HG02970 (cell line): Measurements from ENCODE around the gene FCRLB.
"Not testable (repeated sequence)": the region's sequence is repeated elsewhere in the genome, so short reads cannot be mapped to it uniquely, and the experiment has no call there.

Experiments
- ATAC-seq: cut with Tn5 transposase; IDR thresholded peaks from one replicate; pipeline ENCODE4 v1.9.1; 2021; ENCODE audit warnings: mild to moderate bottlenecking, moderate library complexity, moderate number of reproducible peaks; ENCODE audit not compliant: unreplicated experiment, low FRiP score

Gene FCRLB

GRCh38 chr1:161718559-161719324, 2.6 kb upstream of the FCRLB start:
- no peak for ATAC-seq

DNA sequence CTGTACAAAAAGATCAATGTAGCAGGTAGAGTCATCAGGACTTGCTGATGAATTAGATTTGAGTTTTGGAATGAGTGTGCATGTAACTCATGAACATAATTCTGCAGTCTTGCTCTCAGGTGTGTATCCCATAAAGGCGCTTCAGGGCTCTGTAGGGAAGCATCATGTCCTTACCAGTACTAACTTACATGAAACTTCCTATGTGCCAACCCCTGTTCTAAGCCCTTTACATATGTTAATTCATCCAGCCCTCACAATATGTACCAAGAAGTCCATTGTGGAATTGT, 2.1 kb upstream of the FCRLB start:
- ATAC-seq, result no peak

- no peak for ATAC-seq
These were observed 922 bp upstream of the FCRLB start for GRCh38 chr1:161720422-161720821.

GRCh38 chr1:161721738-161722343, 497 bp downstream of the FCRLB start:
- ATAC-seq, result no peak

DNA sequence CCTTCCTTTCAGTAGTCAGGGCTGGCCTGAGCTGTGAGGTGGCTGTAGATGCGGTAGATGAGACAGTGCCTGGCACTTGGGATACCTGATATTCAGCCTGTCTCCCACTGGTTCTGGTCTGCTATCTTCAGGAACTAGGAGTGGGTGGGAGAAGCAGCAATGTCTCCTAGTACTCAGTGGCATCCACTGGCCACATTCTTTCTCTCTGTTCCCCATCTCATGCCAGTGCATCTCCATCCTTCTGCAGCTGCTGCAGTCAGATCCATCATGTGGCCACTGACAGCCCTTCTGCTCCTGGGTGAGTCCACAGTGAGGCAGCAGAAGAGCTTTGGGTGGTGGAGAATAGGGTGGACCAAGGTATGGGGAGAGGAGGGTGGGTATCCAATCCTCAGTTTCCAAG, 1.1 kb downstream of the FCRLB start:
- ATAC-seq, result no peak

DNA sequence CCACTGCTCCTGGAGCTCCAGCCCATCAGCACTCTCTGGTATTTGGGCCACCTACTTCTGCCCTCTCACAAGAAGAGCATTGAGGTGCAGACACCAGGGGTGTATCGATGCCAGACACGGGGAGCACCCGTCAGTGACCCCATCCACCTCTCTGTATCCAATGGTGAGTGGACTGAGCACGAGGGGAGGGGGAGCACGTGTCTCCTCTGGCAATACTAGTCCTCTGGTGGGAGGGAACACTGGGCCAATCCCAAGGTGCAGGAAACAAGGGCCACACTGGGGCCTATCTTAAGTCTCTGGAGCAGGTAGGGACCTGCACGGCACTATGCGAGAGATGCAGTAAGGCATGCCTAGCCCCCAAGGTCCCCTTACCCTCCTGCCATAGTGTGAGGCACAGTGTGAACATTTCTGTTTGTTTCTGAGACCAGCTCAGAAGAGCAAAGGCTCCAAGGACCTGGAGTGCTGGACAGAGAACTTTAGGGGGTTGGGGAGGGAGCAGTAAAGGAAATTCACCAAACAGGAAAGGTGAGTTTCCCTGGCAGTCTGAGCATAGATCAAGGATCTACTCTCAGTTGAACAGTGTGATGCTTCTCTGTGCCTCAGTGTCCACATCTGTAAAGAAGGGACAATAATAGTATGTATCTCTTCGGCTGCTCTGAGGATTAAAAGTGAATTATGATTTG, 2.3 kb downstream of the FCRLB start:
- ATAC-seq, result no peak

GRCh38 chr1:161725258-161725907, 4.0 kb downstream of the FCRLB start:
- ATAC-seq, result not testable (repeated sequence)

- ATAC-seq, result no peak
These were observed 4.6 kb downstream of the FCRLB start for GRCh38 chr1:161725908-161726472.

GRCh38 chr1:161726473-161727255, 5.3 kb downstream of the FCRLB start:
- peak; percentile 55 for ATAC-seq

DNA sequence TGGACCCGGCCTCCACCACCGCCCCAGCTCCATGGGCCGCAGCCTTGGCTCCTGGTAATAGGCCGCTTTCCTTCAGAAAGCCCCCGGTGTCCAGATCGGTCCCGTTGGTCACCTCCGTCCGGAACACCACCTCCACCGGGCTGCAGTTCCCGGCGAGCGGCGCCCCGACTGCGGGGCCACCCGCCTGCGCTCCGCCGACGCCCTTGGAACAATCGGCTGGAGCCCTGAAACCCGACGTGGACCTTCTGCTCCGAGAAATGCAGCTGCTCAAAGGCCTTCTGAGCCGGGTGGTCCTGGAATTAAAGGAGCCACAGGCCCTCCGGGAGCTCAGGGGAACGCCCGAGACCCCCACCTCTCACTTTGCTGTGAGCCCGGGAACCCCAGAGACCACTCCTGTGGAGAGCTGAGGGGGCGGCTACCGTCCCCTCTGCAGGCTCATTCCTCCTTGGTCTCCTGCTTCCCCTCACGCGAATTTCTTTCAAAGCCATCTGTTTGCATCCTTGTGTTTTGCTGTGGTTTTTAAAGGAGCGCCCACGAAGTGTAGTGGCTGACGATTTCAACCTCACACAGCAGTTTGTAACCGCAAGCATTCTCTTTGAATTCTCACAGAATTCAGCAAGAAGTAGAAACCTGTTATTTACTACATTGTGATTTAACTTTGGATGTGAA, 6.0 kb downstream of the FCRLB start:
- ATAC-seq, result peak; percentile 19

- no peak for ATAC-seq
These were observed 7.3 kb downstream of the FCRLB start for GRCh38 chr1:161728376-161729226.

DNA sequence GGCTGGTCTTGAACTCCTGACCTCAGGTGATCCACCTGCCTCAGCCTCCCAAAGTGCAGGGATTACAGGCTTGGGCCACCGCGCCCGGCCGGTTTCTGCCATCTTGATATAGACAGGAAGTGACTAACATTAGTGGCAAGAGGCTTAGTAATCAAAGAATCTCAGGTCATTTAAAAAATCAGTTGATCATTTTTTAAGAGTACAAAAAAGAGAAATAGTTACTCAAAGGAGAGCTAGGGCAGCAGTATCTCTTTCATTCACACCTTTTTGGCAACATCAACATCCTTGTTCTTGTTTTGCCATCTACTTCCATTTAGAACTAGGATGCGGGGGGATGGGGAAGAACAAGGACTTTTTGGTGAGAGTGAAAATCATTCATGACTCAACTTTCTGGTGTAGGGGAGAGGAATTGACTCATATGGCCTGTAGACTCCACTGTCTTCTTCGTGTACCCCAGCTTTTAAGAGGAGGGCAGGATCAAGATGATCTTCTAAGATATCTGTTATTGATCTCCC, 8.8 kb downstream of the FCRLB start:
- ATAC-seq, result no peak

DNA sequence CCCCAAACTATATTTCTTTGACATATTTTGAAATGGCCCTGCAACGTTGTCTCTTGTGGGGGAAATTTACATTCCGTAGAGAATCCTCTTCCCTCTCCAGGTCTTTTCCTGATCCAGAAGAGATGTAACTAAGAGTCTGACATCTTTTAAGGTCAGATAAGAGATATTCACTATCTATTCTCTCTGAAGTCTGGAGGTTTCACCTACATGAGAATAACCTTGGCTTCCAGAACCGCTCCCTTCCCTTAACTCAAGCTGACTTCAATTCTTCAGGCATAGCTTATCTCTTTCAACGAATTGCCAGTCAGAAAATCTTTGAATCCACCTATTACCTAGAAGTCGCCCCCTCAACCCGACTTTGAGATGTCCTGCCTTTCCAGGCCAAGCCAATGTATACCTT, 9.9 kb downstream of the FCRLB start:
- no peak for ATAC-seq

DNA sequence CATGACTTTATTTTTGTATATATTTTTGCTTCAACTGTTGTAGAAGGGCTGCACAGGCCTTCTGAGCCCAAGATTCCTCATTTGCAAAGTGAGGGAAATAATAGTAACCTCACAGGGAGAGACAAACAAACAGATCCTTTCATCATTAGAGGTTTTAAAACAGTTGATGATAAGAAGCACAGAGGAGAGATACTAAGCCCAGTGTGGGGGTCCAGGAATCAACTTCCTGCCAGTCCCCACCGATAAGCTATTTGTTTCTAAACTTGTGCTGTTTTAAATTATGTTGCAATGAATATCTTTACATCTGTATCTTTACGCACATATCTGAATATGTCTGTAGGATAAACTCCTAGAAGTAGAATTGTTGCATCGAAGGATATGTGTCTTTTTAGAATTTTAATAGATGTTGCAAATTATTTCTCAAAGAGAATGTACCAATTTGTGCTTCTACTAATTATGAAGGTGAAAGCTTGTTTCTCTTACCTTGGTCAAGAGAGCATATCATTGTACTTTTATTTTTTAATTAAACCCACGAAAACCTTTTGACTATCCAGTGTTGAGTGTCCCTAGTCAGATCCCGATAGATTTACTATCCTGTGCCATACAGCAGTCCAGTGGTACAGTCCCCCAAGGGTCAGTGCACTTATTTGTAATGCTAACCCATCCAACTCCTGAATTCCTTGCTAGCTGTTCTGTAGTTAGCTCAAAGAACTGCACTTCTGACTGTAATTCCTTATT, 10.8 kb downstream of the FCRLB start:
- no peak for ATAC-seq

- ATAC-seq, result no peak
These were observed 12.2 kb downstream of the FCRLB start for GRCh38 chr1:161733526-161733925.

- no peak for ATAC-seq
These were observed 14.5 kb downstream of the FCRLB start for GRCh38 chr1:161735837-161736236.

GRCh38 chr1:161736335-161736969, 15.1 kb downstream of the FCRLB start:
- ATAC-seq, result no peak
